Activated naive CD4-positive, alpha-beta T cell (primary cell): Measurements from ENCODE around the gene CARM1.
"Not testable (repeated sequence)": the region's sequence is repeated elsewhere in the genome, so short reads cannot be mapped to it uniquely, and the experiment has no call there.

ENCODE experiments used
- DNase-seq, 4 experiments: peaks; one replicate each; lab custom pipeline; 2025; lab: John Stamatoyannopoulos, UW

CARM1 gene

GRCh38 chr19:10874024-10874423 is 2.7 kb downstream of the CARM1 start:
- DNase-seq = no peak

GRCh38 chr19:10876459-10877240 is 5.3 kb downstream of the CARM1 start:
- DNase-seq = no peak

- DNase-seq = not testable (repeated sequence)
Measured at GRCh38 chr19:10877608-10878007, 6.3 kb downstream of the CARM1 start.

- no peak for DNase-seq
Measured at GRCh38 chr19:10878253-10878652, 6.9 kb downstream of the CARM1 start.

- no peak for DNase-seq
Measured at GRCh38 chr19:10881403-10882107, 10.2 kb downstream of the CARM1 start.

GRCh38 chr19:10882108-10882457 is 10.7 kb downstream of the CARM1 start:
- DNase-seq = no peak

GRCh38 chr19:10884274-10884673 is 12.9 kb downstream of the CARM1 start:
- DNase-seq = no peak

- DNase-seq = no peak
Measured at GRCh38 chr19:10885201-10886169, 14.1 kb downstream of the CARM1 start.

GRCh38 chr19:10887616-10888367 is 16.4 kb downstream of the CARM1 start:
- DNase-seq = no peak

- no peak for DNase-seq
Measured at GRCh38 chr19:10888421-10888866, 17.1 kb downstream of the CARM1 start.

GRCh38 chr19:10889880-10890279 is 18.5 kb downstream of the CARM1 start:
- DNase-seq = no peak

GRCh38 chr19:10891405-10892086 is 20.2 kb downstream of the CARM1 start:
- DNase-seq = no peak

GRCh38 chr19:10892256-10892655 is 20.9 kb downstream of the CARM1 start:
- no peak for DNase-seq

- DNase-seq = no peak
Measured at GRCh38 chr19:10894911-10895213, 23.5 kb downstream of the CARM1 start.

GRCh38 chr19:10895363-10895762 is 24.0 kb downstream of the CARM1 start:
- no peak for DNase-seq

- no peak for DNase-seq
Measured at GRCh38 chr19:10895920-10896319, 24.6 kb downstream of the CARM1 start.

GRCh38 chr19:10896851-10897526 is 25.6 kb downstream of the CARM1 start:
- no peak for DNase-seq

- DNase-seq = no peak
Measured at GRCh38 chr19:10898633-10899032, 27.3 kb downstream of the CARM1 start.

GRCh38 chr19:10899151-10899653 is 27.8 kb downstream of the CARM1 start:
- DNase-seq = no peak

- DNase-seq = no peak
Measured at GRCh38 chr19:10907925-10908324, 36.6 kb downstream of the CARM1 start.
